ENCODE data around the gene LRFN4.

DNA sequence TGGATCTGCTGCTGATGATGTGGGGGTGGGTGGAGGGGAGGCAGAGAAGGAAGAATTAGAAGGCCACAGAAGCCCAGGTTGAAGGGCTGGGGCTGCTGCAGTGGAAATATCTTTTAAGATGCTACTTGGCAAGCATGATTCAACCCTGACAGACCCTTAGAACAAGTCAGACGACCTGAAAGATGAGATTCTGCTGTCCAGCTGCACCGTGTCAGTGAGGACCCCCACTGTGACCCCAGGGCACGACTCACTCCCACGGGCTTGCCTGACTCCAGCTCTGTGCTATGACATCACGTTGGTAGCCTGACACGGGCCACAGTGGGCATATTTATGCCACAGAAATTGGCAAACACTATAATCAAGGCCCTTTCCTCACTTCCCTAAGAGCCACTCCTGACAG, 36.0 kb downstream of the LRFN4 start:
- TF ChIP-seq JUN (CRISPR knock-in tag; IDR thresholded peaks at IDR 0.05) (no peak), ZZZ3 (CRISPR knock-in tag; IDR thresholded peaks at IDR 0.05; ENCODE audit: borderline replicate concordance) (no peak), FOXK1 (CRISPR knock-in tag; IDR thresholded peaks at IDR 0.05; ENCODE audit: borderline replicate concordance, low read depth) (no peak), MYC (CRISPR knock-in tag; IDR thresholded peaks at IDR 0.05; ENCODE audit: borderline replicate concordance) (no peak), SETDB1 (CRISPR knock-in tag; IDR thresholded peaks at IDR 0.05; ENCODE audit: borderline replicate concordance) (no peak), POLR2A (IDR thresholded peaks at IDR 0.05; ENCODE audit: insufficient read depth in 1 of 2, low read depth in 2 of 2, low read length in 2 of 2) (no peak), ZNF747 (CRISPR knock-in tag; IDR thresholded peaks at IDR 0.05; ENCODE audit: borderline replicate concordance) (no peak), TBP (CRISPR knock-in tag; IDR thresholded peaks at IDR 0.05) (no peak)
- TF ChIP-seq, protein P1, sequence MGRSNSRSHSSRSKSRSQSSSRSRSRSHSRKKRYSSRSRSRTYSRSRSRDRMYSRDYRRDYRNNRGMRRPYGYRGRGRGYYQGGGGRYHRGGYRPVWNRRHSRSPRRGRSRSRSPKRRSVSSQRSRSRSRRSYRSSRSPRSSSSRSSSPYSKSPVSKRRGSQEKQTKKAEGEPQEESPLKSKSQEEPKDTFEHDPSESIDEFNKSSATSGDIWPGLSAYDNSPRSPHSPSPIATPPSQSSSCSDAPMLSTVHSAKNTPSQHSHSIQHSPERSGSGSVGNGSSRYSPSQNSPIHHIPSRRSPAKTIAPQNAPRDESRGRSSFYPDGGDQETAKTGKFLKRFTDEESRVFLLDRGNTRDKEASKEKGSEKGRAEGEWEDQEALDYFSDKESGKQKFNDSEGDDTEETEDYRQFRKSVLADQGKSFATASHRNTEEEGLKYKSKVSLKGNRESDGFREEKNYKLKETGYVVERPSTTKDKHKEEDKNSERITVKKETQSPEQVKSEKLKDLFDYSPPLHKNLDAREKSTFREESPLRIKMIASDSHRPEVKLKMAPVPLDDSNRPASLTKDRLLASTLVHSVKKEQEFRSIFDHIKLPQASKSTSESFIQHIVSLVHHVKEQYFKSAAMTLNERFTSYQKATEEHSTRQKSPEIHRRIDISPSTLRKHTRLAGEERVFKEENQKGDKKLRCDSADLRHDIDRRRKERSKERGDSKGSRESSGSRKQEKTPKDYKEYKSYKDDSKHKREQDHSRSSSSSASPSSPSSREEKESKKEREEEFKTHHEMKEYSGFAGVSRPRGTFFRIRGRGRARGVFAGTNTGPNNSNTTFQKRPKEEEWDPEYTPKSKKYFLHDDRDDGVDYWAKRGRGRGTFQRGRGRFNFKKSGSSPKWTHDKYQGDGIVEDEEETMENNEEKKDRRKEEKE (IDR thresholded peaks at IDR 0.05): no peak
- TF ChIP-seq, protein P2, sequence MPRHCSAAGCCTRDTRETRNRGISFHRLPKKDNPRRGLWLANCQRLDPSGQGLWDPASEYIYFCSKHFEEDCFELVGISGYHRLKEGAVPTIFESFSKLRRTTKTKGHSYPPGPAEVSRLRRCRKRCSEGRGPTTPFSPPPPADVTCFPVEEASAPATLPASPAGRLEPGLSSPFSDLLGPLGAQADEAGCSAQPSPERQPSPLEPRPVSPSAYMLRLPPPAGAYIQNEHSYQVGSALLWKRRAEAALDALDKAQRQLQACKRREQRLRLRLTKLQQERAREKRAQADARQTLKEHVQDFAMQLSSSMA (CRISPR knock-in tag; IDR thresholded peaks at IDR 0.05): no peak
- TF ChIP-seq, protein P3, sequence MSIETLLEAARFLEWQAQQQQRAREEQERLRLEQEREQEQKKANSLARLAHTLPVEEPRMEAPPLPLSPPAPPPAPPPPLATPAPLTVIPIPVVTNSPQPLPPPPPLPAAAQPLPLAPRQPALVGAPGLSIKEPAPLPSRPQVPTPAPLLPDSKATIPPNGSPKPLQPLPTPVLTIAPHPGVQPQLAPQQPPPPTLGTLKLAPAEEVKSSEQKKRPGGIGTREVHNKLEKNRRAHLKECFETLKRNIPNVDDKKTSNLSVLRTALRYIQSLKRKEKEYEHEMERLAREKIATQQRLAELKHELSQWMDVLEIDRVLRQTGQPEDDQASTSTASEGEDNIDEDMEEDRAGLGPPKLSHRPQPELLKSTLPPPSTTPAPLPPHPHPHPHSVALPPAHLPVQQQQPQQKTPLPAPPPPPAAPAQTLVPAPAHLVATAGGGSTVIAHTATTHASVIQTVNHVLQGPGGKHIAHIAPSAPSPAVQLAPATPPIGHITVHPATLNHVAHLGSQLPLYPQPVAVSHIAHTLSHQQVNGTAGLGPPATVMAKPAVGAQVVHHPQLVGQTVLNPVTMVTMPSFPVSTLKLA (IDR thresholded peaks at IDR 0.05): no peak
- TF ChIP-seq, protein P4, sequence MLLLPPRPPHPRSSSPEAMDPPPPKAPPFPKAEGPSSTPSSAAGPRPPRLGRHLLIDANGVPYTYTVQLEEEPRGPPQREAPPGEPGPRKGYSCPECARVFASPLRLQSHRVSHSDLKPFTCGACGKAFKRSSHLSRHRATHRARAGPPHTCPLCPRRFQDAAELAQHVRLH (CRISPR knock-in tag; IDR thresholded peaks at IDR 0.05; ENCODE audit: borderline replicate concordance, low read depth): no peak
- TF ChIP-seq, protein P5, sequence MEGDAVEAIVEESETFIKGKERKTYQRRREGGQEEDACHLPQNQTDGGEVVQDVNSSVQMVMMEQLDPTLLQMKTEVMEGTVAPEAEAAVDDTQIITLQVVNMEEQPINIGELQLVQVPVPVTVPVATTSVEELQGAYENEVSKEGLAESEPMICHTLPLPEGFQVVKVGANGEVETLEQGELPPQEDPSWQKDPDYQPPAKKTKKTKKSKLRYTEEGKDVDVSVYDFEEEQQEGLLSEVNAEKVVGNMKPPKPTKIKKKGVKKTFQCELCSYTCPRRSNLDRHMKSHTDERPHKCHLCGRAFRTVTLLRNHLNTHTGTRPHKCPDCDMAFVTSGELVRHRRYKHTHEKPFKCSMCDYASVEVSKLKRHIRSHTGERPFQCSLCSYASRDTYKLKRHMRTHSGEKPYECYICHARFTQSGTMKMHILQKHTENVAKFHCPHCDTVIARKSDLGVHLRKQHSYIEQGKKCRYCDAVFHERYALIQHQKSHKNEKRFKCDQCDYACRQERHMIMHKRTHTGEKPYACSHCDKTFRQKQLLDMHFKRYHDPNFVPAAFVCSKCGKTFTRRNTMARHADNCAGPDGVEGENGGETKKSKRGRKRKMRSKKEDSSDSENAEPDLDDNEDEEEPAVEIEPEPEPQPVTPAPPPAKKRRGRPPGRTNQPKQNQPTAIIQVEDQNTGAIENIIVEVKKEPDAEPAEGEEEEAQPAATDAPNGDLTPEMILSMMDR (CRISPR knock-in tag; IDR thresholded peaks at IDR 0.05): no peak
